ENCODE measurements around the gene ASB5.
"Not testable (repeated sequence)": the region's sequence is repeated elsewhere in the genome, so short reads cannot be mapped to it uniquely, and the experiment has no call there.

Gene ASB5, protein sequence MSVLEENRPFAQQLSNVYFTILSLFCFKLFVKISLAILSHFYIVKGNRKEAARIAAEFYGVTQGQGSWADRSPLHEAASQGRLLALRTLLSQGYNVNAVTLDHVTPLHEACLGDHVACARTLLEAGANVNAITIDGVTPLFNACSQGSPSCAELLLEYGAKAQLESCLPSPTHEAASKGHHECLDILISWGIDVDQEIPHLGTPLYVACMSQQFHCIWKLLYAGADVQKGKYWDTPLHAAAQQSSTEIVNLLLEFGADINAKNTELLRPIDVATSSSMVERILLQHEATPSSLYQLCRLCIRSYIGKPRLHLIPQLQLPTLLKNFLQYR

DNA sequence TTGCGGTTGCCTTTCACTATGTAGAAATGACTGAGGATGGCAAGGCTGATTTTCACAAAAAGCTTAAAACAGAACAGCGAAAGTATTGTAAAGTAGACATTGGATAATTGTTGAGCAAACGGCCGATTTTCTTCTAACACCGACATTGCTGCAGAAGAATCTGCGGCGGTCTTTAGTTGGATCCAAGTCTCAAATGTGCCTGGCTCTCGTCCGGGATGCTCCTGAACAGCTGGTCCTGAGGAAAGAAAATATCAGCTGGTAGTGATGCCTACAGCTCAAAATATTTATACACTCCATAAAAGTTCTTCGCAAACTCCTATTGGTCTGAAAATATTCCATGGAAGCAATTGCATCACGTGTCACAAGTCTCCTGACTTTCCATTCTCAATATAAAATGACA is at the start of gene ASB5:
ASB5 (minus strand) TSS at position 260 of the 400 bp plus-strand sequence; CDS start at position 146, 114 bp downstream.
- no peak for TF ChIP-seq POLR2A (IDR thresholded peaks at IDR 0.05; ENCODE audit: low read length)
- no peak for TF ChIP-seq GATA1 (IDR thresholded peaks at IDR 0.05; ENCODE audit: low read depth, low read length)
- no peak for DNase-seq

DNA sequence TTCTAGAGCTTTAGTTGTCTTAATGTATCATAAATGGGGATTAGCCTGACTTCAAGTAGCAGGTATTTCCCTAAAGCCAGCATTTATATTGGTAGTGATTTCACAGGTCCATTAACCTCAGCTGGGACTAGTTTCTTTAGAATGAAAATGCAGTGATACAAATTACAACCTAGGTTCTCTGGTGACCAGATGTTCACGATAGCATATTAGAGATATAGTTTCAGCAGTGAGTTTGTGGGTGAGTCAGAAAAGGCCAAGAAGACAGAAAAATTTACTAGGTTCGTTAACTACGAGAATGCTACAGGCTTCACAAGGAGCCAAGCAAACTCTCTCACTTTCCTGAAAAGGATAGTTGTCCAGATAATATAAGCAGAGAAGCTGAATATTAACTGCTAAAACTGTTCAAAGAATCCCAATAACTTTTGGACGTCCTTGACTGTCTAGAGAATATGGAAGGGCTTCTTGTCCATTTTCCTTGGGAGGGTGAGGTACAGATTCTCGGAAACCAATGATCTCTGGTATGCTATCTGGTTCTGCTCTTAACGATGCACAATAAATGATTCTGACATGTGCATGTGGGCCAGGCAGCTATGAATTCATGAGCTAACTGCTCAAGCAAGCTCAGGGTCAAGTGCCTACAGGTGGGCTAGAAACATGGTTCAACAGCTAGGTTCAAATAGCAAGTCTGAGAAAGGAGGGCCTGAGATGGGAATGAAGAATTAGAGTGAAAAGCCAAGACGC is 44.7 kb upstream of the ASB5 start:
- no peak for TF ChIP-seq POLR2A (IDR thresholded peaks at IDR 0.05; ENCODE audit: low read length)
- TF ChIP-seq GATA1 (IDR thresholded peaks at IDR 0.05; ENCODE audit: low read depth, low read length), result no peak
- no peak for DNase-seq

DNA sequence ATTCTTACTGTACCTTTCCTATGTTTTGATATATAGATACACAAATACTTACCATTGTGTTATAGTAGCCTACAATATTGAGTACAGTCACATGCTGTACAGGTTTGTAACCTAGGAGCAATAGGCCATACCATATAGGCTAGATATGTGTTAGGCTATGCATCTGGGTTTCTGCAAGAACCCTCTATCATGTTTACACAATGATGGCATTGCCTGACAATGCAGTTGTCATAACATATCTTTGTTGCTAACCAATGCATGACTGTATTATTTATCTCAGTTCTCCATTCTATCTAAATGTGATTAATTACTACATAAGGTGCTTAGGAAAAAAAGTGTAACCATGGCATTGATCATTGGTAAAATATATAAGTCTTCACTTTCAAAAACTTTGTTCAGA is 40.8 kb upstream of the ASB5 start:
- no peak for TF ChIP-seq POLR2A (IDR thresholded peaks at IDR 0.05; ENCODE audit: low read length)
- TF ChIP-seq GATA1 (IDR thresholded peaks at IDR 0.05; ENCODE audit: low read depth, low read length), result no peak
- DNase-seq, result no peak

DNA sequence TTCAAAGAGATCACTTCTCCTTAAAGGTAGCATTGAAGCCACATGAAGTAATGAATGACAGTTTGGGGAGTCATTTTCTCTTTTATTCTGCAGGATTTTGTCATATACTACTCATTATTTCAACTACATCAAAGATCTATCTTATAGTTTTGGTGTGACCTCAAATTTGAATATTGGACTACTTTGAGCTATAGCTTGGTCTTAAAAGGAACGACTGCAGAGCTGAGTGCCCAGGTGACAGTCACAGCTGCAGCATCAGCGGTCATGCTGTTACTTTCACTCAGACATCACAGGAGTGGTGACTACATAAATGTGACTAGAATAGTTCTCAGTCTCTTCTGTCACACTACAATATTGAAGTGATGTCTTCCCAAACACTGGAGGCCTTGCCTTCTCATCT is 40.0 kb upstream of the ASB5 start:
- TF ChIP-seq POLR2A (IDR thresholded peaks at IDR 0.05; ENCODE audit: low read length) (no peak), GATA1 (IDR thresholded peaks at IDR 0.05; ENCODE audit: low read depth, low read length) (no peak)
- DNase-seq, result no peak

DNA sequence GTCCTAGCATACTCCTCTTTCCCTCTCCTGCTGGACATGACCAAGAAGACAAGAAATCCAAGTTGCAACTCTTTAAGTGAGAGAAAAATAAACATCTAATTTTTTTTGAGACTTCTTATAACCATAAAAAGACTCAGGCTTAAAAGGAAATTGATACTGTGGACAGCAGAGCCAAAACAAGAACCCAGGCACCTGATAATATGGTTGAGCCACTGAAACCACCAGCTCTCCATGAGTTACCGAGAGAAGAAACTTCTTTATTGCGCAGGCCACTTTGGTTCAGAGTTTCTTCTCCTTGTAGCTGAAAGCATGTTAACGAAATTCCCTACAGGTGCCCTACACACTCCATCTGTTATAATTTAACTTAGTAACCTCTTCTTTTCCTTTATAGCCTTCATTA is 39.4 kb upstream of the ASB5 start:
- no peak for DNase-seq
- TF ChIP-seq GATA1 (IDR thresholded peaks at IDR 0.05; ENCODE audit: low read depth, low read length), result no peak
- no peak for TF ChIP-seq POLR2A (IDR thresholded peaks at IDR 0.05; ENCODE audit: low read length)

DNA sequence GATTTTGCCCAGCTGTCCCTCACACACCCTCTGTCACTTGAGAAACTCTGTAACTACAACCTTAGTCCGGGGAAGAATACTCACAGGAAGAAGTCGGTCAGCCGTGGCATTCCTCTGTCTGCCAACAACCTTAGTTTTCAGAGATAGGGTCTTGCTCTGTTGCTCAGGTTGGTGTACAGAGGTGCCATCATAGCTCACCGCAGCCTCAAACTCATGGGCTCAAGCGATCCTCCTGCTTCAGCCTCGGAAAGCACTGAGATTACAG is 38.6 kb upstream of the ASB5 start:
- DNase-seq, result no peak
- TF ChIP-seq POLR2A (IDR thresholded peaks at IDR 0.05; ENCODE audit: low read length) (no peak), GATA1 (IDR thresholded peaks at IDR 0.05; ENCODE audit: low read depth, low read length) (no peak)

DNA sequence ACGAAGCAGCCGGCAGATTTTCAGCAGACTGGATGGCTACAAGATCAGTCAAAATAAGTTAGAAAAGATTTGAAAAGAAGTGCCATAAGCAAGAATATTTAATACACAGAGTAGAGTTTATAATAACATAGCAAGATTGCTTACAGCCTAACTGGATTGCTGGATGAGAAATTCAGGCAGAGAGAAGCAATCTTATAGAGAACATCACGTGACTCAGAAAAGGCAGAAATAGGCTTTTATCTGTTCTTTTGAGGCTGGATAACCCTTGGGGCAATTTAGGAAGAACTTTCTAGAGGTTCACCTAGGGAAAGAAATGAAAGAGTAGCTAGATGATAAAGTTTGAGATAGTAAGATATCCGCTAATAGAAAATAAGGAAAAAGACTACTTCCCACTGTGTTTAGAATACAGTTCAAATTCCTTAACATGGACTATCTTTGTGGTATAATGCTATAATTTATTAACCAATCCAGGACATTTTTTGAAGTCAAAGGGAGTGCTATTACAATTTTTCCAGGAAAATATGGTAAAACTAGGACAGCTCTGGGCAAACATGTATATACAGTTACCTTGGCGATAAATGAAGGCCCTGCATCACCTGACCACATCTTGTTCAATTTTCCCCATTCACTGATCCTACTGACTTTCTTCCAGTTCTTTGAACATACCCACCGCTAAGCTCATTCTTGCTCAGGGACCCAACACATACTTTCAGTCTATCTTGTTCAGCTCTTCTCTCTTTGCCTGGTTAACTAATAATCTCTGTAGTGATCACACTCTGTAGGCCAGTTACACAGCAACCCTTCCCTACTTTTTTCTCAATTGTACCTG is 38.0 kb upstream of the ASB5 start:
- no peak for TF ChIP-seq POLR2A (IDR thresholded peaks at IDR 0.05; ENCODE audit: low read length)
- TF ChIP-seq GATA1 (IDR thresholded peaks at IDR 0.05; ENCODE audit: low read depth, low read length), result no peak
- DNase-seq, result no peak

DNA sequence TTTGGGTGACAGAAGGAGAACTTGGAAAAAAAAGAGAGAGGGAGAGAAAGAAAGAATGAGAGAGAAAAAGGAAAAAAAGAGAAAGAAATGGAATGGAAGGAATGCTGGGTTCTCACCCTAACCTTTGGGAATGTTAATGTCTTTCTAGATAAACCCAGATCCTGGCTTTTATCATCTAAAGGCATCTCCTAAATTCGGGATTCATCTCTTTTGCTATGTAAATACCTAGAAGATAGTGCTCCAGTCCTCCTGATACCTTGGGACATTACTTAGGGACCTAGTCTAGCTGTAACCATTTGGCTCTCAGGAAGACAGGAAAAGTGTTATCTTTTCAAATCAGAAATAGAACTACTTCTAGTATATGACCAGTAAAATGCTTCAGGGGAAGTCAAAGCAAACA is 34.9 kb upstream of the ASB5 start:
- no peak for DNase-seq
- TF ChIP-seq POLR2A (IDR thresholded peaks at IDR 0.05; ENCODE audit: low read length) (no peak), GATA1 (IDR thresholded peaks at IDR 0.05; ENCODE audit: low read depth, low read length) (no peak)

DNA sequence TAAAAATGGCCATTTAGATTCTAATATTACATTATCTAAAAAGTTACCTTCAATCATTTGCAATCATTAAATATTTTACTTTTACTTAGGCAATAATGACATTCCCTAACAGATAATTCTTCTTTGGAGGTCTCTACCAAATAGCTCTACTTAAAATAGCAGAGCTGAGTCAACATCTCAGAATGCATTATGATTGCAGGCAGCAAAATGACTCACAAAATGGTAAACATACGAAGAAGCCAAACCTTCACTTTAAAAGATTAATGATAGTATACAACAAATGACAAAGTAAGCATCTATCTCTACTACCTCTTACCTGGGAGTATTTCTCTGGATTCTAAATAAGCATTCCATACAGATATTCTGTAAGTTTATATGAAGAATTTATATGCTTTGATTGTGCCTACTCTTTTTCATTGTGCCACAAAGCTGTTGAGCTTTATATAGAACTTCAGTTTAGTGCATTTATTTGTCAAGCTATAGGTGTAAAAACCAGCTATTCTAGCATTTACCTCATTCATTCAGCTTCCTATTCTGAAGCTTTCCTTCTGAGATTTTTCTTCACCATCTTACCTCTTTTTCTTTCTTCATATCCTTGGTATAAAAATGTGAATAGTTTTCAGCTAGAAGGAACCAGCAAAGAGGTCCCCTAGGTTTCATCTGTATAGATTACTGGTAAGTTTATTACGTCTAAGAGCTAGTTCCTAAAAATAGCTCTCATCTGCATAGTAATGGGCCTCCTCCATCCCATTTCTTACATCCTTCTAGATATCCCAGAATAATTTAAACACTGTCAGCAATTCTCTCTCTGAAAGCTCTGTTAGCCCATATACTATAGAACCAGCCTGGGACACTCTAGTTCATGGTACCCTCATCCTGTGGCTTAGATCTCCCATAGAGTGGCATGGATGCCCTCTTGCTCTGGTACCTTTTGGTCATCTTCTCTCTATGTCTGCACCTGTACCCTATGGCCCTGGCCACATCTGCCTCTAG is 33.6 kb upstream of the ASB5 start:
- DNase-seq, result no peak

DNA sequence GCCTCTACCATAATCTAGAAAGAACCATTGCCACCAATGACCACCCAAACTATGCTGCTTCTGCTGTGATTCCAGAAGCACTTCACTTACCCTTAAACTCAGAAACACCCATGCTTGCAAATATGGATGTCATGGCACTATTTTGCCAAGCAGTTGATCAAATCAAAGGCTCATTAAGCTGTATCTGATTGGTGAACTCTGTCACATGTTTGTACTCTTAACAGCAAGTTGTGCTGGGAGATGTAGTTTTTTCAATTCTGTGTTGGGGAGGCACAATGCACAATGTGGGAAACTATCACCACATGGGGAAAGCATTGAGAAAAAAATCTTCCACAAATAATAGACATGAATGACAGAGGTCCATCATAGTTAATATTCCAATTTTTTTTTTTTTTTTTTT is 31.5 kb upstream of the ASB5 start:
- no peak for DNase-seq
- TF ChIP-seq GATA1 (IDR thresholded peaks at IDR 0.05; ENCODE audit: low read depth, low read length) (no peak), POLR2A (IDR thresholded peaks at IDR 0.05; ENCODE audit: low read length) (no peak)

More for the DNA sequence above, 33.6 kb upstream of the ASB5 start:
- TF ChIP-seq GATA1 (IDR thresholded peaks at IDR 0.05; ENCODE audit: low read depth, low read length) (no peak), POLR2A (IDR thresholded peaks at IDR 0.05; ENCODE audit: low read length) (no peak)

DNA sequence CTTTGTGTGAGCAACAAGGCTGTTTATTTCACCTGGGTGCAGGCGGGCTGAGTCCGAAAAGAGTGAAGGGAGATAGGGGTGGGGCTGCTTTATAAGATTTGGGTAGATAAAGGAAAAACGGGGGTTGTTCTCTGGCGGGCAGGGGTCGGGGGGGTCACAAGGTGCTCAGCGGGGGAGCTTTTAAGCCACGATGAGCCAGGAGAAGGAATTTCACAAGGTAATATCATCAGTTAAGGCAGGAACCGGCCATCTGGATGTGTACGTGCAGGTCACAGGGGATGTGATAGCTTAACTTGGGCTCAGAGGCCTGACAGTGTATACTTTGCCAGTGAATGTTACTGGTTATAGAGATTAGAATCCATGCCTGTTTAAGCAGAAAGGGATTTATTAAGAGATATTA is 31.0 kb upstream of the ASB5 start:
- no peak for DNase-seq
- TF ChIP-seq GATA1 (IDR thresholded peaks at IDR 0.05; ENCODE audit: low read depth, low read length) (no peak), POLR2A (IDR thresholded peaks at IDR 0.05; ENCODE audit: low read length) (no peak)

DNA sequence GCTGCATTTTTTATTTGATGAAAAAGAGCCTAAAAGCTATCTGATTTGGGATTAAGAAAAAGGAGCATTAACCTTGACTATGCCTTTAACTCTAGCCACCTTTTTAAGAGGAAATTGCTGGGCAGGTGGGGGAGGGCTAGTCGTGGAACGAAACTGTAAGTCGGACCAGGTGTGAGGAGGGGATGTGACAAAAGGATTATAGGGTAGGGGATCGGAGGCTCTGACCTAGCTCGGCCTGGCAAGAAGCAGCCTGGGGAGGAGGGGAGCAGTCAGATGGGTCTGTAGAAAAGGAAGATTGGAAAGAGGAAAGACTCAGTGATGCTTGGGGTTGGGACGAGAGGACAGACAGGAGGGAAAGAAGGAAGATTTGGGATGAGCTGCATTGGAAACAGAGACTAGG is 29.6 kb upstream of the ASB5 start:
- DNase-seq, result no peak

DNA sequence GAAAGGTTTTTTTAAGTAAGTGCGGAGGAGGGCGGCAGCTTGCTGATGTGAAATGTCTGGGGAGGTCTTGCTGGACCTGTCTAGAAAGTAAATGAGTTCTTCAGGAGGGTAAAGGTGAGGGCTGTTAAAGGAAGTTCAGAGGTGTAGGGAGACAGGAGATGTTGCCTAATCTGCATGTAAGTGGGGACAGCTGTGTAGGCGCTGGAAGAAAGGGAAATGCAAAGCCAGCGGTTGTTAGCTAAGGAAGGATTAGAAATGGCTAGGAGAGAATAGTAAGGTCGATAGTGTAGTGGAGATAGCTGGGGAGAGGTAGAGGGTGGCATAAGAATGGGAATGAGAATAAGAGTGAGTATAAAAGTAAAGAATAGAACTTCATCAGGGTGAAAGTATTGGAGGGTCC is 26.9 kb upstream of the ASB5 start:
- not testable (repeated sequence) for DNase-seq

More for the DNA sequence above, 29.6 kb upstream of the ASB5 start:
- TF ChIP-seq GATA1 (IDR thresholded peaks at IDR 0.05; ENCODE audit: low read depth, low read length), result no peak
- no peak for TF ChIP-seq POLR2A (IDR thresholded peaks at IDR 0.05; ENCODE audit: low read length)

All from erythroblast (primary cell).